ENCODE data around the gene TNN. TPM values are rescaled to one million over a fixed set of nuclear protein-coding genes. Genes with fewer than 3 reads are reported as not detected.

Gene TNN
- total and polyA plus RNA-seq, 2 experiments from 2014 or later = 0.18 to 0.31 TPM

GRCh38 chr1:175182201-175182746, 114.6 kb downstream of the TNN start:
- Mint-ChIP-seq H3K27me3 (ENCODE audit: insufficient read depth, low read depth, poor library complexity) (peaks cover 8% of the 10 kb centered on the region), H3K9me3 (no peaks in the 10 kb centered on the region)
- no peak for ATAC-seq

More at GRCh38 chr1:175182201-175182746, 114.6 kb downstream of the TNN start:
- Mint-ChIP-seq H3K27ac (no peak overlapping the region), H3K4me1 (peaks cover 10% of the 10 kb centered on the region), H3K4me3 (no peak overlapping the region), H3K36me3 (ENCODE audit: low read depth) (no peaks in the 10 kb centered on the region; the same call in 2 of the 3 replicates)
- H3F3A ChIP-seq (replicated peaks; ENCODE audit: low read depth) = no peaks in the 10 kb centered on the region
- H3K4me2 ChIP-seq = no peak overlapping the region
- DNase-seq (ENCODE audit: low spot score) = no peak
- no peak overlapping the region for H3K27ac ChIP-seq (ENCODE audit: low read depth)
- H3K27me3 ChIP-seq (ENCODE audit: insufficient read depth) = no peaks in the 10 kb centered on the region
- no peaks in the 10 kb centered on the region for H3K9me2 ChIP-seq (ENCODE audit: insufficient read depth)
- no peak overlapping the region for H3K4me3 ChIP-seq
- H2AFZ ChIP-seq = no peak overlapping the region
- TF ChIP-seq ETS1 (IDR thresholded peaks at IDR 0.05) = no peak
- no peak for TF ChIP-seq ZNF331 (CRISPR knock-in tag; IDR thresholded peaks at IDR 0.05; ENCODE audit: low read depth)
- TF ChIP-seq, protein P1, sequence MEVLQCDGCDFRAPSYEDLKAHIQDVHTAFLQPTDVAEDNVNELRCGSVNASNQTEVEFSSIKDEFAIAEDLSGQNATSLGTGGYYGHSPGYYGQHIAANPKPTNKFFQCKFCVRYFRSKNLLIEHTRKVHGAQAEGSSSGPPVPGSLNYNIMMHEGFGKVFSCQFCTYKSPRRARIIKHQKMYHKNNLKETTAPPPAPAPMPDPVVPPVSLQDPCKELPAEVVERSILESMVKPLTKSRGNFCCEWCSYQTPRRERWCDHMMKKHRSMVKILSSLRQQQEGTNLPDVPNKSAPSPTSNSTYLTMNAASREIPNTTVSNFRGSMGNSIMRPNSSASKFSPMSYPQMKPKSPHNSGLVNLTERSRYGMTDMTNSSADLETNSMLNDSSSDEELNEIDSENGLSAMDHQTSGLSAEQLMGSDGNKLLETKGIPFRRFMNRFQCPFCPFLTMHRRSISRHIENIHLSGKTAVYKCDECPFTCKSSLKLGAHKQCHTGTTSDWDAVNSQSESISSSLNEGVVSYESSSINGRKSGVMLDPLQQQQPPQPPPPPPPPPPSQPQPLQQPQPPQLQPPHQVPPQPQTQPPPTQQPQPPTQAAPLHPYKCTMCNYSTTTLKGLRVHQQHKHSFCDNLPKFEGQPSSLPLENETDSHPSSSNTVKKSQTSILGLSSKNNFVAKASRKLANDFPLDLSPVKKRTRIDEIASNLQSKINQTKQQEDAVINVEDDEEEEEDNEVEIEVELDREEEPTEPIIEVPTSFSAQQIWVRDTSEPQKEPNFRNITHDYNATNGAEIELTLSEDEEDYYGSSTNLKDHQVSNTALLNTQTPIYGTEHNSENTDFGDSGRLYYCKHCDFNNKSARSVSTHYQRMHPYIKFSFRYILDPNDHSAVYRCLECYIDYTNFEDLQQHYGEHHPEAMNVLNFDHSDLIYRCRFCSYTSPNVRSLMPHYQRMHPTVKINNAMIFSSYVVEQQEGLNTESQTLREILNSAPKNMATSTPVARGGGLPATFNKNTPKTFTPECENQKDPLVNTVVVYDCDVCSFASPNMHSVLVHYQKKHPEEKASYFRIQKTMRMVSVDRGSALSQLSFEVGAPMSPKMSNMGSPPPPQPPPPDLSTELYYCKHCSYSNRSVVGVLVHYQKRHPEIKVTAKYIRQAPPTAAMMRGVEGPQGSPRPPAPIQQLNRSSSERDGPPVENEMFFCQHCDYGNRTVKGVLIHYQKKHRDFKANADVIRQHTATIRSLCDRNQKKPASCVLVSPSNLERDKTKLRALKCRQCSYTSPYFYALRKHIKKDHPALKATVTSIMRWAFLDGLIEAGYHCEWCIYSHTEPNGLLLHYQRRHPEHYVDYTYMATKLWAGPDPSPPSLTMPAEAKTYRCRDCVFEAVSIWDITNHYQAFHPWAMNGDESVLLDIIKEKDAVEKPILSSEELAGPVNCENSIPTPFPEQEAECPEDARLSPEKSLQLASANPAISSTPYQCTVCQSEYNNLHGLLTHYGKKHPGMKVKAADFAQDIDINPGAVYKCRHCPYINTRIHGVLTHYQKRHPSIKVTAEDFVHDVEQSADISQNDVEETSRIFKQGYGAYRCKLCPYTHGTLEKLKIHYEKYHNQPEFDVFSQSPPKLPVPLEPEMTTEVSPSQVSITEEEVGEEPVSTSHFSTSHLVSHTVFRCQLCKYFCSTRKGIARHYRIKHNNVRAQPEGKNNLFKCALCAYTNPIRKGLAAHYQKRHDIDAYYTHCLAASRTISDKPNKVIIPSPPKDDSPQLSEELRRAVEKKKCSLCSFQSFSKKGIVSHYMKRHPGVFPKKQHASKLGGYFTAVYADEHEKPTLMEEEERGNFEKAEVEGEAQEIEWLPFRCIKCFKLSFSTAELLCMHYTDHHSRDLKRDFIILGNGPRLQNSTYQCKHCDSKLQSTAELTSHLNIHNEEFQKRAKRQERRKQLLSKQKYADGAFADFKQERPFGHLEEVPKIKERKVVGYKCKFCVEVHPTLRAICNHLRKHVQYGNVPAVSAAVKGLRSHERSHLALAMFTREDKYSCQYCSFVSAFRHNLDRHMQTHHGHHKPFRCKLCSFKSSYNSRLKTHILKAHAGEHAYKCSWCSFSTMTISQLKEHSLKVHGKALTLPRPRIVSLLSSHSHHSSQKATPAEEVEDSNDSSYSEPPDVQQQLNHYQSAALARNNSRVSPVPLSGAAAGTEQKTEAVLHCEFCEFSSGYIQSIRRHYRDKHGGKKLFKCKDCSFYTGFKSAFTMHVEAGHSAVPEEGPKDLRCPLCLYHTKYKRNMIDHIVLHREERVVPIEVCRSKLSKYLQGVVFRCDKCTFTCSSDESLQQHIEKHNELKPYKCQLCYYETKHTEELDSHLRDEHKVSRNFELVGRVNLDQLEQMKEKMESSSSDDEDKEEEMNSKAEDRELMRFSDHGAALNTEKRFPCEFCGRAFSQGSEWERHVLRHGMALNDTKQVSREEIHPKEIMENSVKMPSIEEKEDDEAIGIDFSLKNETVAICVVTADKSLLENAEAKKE (CRISPR knock-in tag; IDR thresholded peaks at IDR 0.05) = no peak
- TF ChIP-seq STAT1 (IDR thresholded peaks at IDR 0.05; ENCODE audit: unreplicated experiment) = no peak
- TF ChIP-seq EZH2phosphoT487 (IDR thresholded peaks at IDR 0.05; ENCODE audit: unreplicated experiment) = no peak
- no peak for TF ChIP-seq REST (IDR thresholded peaks at IDR 0.05; ENCODE audit: unreplicated experiment)
- TF ChIP-seq, protein P2, sequence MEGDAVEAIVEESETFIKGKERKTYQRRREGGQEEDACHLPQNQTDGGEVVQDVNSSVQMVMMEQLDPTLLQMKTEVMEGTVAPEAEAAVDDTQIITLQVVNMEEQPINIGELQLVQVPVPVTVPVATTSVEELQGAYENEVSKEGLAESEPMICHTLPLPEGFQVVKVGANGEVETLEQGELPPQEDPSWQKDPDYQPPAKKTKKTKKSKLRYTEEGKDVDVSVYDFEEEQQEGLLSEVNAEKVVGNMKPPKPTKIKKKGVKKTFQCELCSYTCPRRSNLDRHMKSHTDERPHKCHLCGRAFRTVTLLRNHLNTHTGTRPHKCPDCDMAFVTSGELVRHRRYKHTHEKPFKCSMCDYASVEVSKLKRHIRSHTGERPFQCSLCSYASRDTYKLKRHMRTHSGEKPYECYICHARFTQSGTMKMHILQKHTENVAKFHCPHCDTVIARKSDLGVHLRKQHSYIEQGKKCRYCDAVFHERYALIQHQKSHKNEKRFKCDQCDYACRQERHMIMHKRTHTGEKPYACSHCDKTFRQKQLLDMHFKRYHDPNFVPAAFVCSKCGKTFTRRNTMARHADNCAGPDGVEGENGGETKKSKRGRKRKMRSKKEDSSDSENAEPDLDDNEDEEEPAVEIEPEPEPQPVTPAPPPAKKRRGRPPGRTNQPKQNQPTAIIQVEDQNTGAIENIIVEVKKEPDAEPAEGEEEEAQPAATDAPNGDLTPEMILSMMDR (conservative IDR thresholded peaks at IDR 0.05; ENCODE audit: low read depth in 2 of 2) = no peak
- TF ChIP-seq JUNB (IDR thresholded peaks at IDR 0.05; ENCODE audit: unreplicated experiment) = no peak
- TF ChIP-seq ZNF114 (CRISPR knock-in tag; IDR thresholded peaks at IDR 0.05) = no peak
- no peak for TF ChIP-seq EZH2 (IDR thresholded peaks at IDR 0.05; ENCODE audit: low read depth, unreplicated experiment)
- no peak for TF ChIP-seq CREB1 (CRISPR knock-in tag; IDR thresholded peaks at IDR 0.05; ENCODE audit: low read depth)
- TF ChIP-seq POLR2AphosphoS5 (IDR thresholded peaks at IDR 0.05; ENCODE audit: low read depth) = no peak
- H3K4me1 ChIP-seq (ENCODE audit: insufficient read depth) = peaks cover 5% of the 10 kb centered on the region; the same call in 1 of the 2 replicates
- no peaks in the 10 kb centered on the region for H4K20me1 ChIP-seq (replicated peaks; ENCODE audit: insufficient read depth)
- H3K79me2 ChIP-seq (replicated peaks; ENCODE audit: insufficient read depth) = no peaks in the 10 kb centered on the region
- H3K36me3 ChIP-seq (ENCODE audit: insufficient read depth) = no peaks in the 10 kb centered on the region

All from GM23338 (cell line).